ENCODE measurements around the gene NFIC.

DNA sequence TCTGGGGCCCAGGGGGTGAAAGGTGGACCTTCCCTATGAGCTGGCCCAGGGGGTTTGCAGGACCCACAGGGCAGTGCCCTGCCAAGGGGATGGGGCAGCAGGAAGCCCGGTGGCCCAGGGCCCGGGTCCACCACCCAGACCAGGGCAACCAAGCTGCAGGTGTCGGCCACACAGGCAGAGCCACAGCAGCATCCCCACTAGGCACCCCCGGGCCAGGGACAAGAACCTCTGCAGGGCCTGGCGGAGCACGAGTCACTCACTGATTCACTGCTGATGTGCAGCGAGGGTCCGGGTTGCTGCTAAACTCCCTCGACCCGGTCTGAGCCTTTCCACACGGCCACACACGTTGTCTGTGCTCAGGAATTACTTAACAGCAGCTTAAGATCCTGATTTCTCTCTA, 148.5 kb downstream of the NFIC start:
- TF ChIP-seq, protein P1, sequence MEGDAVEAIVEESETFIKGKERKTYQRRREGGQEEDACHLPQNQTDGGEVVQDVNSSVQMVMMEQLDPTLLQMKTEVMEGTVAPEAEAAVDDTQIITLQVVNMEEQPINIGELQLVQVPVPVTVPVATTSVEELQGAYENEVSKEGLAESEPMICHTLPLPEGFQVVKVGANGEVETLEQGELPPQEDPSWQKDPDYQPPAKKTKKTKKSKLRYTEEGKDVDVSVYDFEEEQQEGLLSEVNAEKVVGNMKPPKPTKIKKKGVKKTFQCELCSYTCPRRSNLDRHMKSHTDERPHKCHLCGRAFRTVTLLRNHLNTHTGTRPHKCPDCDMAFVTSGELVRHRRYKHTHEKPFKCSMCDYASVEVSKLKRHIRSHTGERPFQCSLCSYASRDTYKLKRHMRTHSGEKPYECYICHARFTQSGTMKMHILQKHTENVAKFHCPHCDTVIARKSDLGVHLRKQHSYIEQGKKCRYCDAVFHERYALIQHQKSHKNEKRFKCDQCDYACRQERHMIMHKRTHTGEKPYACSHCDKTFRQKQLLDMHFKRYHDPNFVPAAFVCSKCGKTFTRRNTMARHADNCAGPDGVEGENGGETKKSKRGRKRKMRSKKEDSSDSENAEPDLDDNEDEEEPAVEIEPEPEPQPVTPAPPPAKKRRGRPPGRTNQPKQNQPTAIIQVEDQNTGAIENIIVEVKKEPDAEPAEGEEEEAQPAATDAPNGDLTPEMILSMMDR (IDR thresholded peaks at IDR 0.05) = no peak
- TF ChIP-seq POLR2A (IDR thresholded peaks at IDR 0.05) = no peak

All from right lobe of liver (tissue), 4 donors.